Lower leg skin (tissue), 4 donors: Measurements from ENCODE around the gene AKAP8L. TPM values are rescaled to one million over a fixed set of nuclear protein-coding genes. Genes with fewer than 3 reads are reported as not detected.

Source experiments
- DNase-seq, 2 donors: peaks; one replicate each; pipeline ENCODE4 v3.0.0-alpha.2; 2019; ENCODE audit warnings: low spot score in 2 of 2
- H3K4me3 ChIP-seq: fragments of 200-600 bp; sonication (generic); 2 replicates; pipeline ENCODE4 v1.5.1; 2017; ENCODE audit warnings: mild to moderate bottlenecking, low read depth; ENCODE audit not compliant: poor library complexity, severe bottlenecking
- POLR2A ChIP-seq, 2 donors: fragments of 450-650 bp; IDR thresholded peaks; one replicate each; pipeline ENCODE4 v1.6.1; 2016 to 2017; ENCODE audit warnings: antibody characterized with exemption in 2 of 2, mild to moderate bottlenecking in 1 of 2, moderate library complexity in 1 of 2
- WGBS, 2 donors: methylation state at CpG; one replicate each; pipeline ENCODE4 v1.1.5; 2018; 5-methylcytosine and 5-hydroxymethylcytosine counted together
- intact Hi-C: fragments of 100-400 bp; cut with DNase I; formaldehyde crosslinking; loops from one replicate; pipeline ENCODE4 v1.15.0; 2023; ENCODE audit warnings: low total_unique reads
- total RNA-seq, 4 donors: library from RNA; depleted of rRNA; stranded (reverse); fragments of >200 nt; gene quantifications; one replicate each; pipeline ENCODE4 v1.1.0, GENCODE V29; 2016
- TF ChIP-seq, protein P1 (sequence below), 3 donors: fragments of 450-650 bp; IDR thresholded peaks; one replicate each; pipeline ENCODE4 v1.5.1; 2016; ENCODE audit warnings: antibody characterized with exemption in 3 of 3, mild to moderate bottlenecking in 3 of 3, moderate library complexity in 2 of 3

AKAP8L gene
- total RNA-seq, 4 donors from 2014 or later = 82.4 to 141 (median 95.3) TPM

GRCh38 chr19:15441317-15441716 is 22.5 kb upstream of the AKAP8L start:
- DNase-seq = no peak
- WGBS, 2 donors = 85% methylated on average over 3 of the region's 3 CpGs
- TF ChIP-seq, protein P1, sequence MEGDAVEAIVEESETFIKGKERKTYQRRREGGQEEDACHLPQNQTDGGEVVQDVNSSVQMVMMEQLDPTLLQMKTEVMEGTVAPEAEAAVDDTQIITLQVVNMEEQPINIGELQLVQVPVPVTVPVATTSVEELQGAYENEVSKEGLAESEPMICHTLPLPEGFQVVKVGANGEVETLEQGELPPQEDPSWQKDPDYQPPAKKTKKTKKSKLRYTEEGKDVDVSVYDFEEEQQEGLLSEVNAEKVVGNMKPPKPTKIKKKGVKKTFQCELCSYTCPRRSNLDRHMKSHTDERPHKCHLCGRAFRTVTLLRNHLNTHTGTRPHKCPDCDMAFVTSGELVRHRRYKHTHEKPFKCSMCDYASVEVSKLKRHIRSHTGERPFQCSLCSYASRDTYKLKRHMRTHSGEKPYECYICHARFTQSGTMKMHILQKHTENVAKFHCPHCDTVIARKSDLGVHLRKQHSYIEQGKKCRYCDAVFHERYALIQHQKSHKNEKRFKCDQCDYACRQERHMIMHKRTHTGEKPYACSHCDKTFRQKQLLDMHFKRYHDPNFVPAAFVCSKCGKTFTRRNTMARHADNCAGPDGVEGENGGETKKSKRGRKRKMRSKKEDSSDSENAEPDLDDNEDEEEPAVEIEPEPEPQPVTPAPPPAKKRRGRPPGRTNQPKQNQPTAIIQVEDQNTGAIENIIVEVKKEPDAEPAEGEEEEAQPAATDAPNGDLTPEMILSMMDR (IDR thresholded peaks at IDR 0.05) = no peak
- TF ChIP-seq POLR2A (IDR thresholded peaks at IDR 0.05) = no peak
- intact Hi-C loops = no loop called here
- H3K4me3 ChIP-seq = no peak overlapping the region

DNA sequence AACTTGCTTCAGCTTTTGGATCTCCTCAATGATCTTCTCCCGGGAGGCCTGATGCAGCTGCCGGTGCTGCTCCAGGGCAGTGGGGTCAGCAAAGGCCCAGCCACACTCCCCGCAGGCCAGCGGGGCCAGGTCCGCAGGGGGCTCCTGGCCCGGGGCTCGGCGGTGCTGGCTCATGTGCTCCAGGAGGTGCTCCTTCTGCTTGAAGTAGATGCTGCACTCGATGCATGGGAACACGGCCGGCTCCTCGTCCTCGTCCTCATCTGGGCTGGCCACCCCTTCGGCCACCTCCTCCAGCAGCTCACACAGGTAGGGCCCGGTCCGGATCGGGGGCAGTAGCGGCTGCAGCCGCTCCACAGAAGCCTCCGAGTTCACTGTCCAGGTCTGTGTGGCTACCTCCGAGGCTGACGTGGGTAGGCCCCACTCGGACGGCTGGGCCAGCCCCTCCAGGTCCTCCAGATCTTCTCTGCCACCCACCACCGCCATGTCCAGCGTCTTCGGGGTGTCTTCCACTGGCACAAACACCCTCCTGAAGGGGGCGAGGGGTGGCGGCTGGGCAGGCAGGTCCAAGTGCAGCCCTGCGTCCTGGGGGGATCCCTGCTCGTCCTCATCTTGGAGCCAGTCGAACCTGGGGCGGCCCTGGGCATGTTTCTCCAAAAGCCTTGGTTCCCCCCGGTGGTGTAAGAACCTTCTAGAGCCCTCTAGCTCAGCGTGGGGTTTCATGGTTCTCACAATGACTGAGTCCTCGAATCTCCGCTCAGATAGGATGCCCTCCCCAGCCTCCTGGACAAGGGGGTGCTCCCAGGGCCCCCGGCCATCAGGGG is 21.2 kb upstream of the AKAP8L start:
- intact Hi-C loops = no loop called here
- no peak for TF ChIP-seq POLR2A (IDR thresholded peaks at IDR 0.05)
- TF ChIP-seq, protein P1 (IDR thresholded peaks at IDR 0.05) = no peak
- DNase-seq = no peak
- WGBS, 2 donors = 88 to 91% methylated on average over 30 to 38 of the region's 38 CpGs
- H3K4me3 ChIP-seq = no peak overlapping the region

GRCh38 chr19:15439078-15439799 is 20.5 kb upstream of the AKAP8L start:
- WGBS, 2 donors = 79 to 80% methylated on average over 21 to 25 of the region's 25 CpGs
- TF ChIP-seq, protein P1 (IDR thresholded peaks at IDR 0.05) = no peak
- no peak for TF ChIP-seq POLR2A (IDR thresholded peaks at IDR 0.05)
- DNase-seq = no peak
- intact Hi-C loops = no loop called here
- no peak overlapping the region for H3K4me3 ChIP-seq

DNA sequence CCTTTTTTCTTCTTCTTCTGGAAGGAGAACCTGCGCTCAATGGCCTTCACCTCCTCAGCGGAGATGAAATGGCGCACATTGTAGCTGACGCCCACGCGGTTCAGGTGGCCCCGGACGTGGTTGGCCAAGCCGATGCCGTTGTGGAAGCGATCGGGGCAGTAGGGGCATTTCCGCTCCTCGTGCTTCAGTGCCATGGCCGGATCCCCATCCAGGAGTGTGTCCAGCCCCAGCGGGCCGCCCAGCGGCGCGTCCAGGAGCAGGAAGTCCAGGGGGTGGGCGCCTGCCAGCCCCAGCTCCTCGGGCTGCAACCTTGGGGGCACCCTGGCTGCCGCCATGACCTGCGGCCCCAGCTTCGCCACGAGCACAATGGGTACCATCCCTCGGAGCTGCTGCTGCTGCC is 19.8 kb upstream of the AKAP8L start:
- no peak for DNase-seq
- TF ChIP-seq, protein P1 (IDR thresholded peaks at IDR 0.05) = no peak
- no peak for TF ChIP-seq POLR2A (IDR thresholded peaks at IDR 0.05)
- WGBS, 2 donors = 90 to 97% methylated on average over 20 to 26 of the region's 27 CpGs
- intact Hi-C loops = no loop called here
- H3K4me3 ChIP-seq = no peak overlapping the region

DNA sequence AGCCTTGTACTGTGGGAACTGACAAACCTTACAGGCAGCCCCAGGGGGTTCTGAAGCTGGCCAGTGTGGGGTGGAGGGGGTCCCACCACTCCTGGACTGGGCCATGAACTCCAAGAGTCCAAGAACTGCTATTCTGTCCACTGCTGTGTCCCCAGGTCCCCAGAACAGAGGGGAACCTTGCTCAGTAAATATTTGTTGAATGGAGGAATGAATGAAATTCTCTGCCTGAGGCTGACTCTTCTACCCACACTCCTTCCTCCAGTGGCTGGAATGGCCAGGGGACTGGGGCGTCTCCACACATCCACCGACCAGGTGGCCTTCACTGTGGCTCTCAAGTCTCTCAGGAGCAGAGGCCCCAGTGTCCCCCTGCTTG is 19.3 kb upstream of the AKAP8L start:
- no peak overlapping the region for H3K4me3 ChIP-seq
- intact Hi-C loops = no loop called here
- no peak for DNase-seq
- no peak for TF ChIP-seq POLR2A (IDR thresholded peaks at IDR 0.05)
- TF ChIP-seq, protein P1 (IDR thresholded peaks at IDR 0.05) = no peak
- 77 to 88% methylated on average over 2 of the region's 2 CpGs for WGBS, 2 donors
